ENCODE measurements around the gene PEBP1.
A peak's percentile ranks its signal among the peaks of the same experiment; 100 is the strongest.
"Not testable (repeated sequence)": the region's sequence is repeated elsewhere in the genome, so short reads cannot be mapped to it uniquely, and the experiment has no call there.

The PEBP1 gene

GRCh38 chr12:118127867-118128266, 8.1 kb upstream of the PEBP1 start:
- DNase-seq (ENCODE audit: low read depth), result no peak
- TF ChIP-seq CTCF (IDR thresholded peaks at IDR 0.05; ENCODE audit: control insufficient read depth, extremely low read depth, insufficient read depth), result no peak
- no peak overlapping the region for H3K4me3 ChIP-seq (ENCODE audit: low read depth, low read length)

- not testable (repeated sequence) for DNase-seq (ENCODE audit: low read depth); H3K4me3 ChIP-seq (ENCODE audit: low read depth, low read length)
These were observed 6.5 kb upstream of the PEBP1 start for GRCh38 chr12:118129436-118129835.

GRCh38 chr12:118136559-118137003, 657 bp downstream of the PEBP1 start:
- TF ChIP-seq CTCF (IDR thresholded peaks at IDR 0.05; ENCODE audit: control insufficient read depth, extremely low read depth, insufficient read depth), result no peak
- peak overlapping the region; percentile 93 for H3K4me3 ChIP-seq (ENCODE audit: low read depth, low read length)
- DNase-seq (ENCODE audit: low read depth), result no peak

- TF ChIP-seq CTCF (IDR thresholded peaks at IDR 0.05; ENCODE audit: control insufficient read depth, extremely low read depth, insufficient read depth), result no peak
- no peak for DNase-seq (ENCODE audit: low read depth)
- H3K4me3 ChIP-seq (ENCODE audit: low read depth, low read length), result peak overlapping the region; percentile 93
These were observed 1.3 kb downstream of the PEBP1 start for GRCh38 chr12:118137148-118137678.

- DNase-seq (ENCODE audit: low read depth), result no peak
- no peak overlapping the region for H3K4me3 ChIP-seq (ENCODE audit: low read depth, low read length)
- TF ChIP-seq CTCF (IDR thresholded peaks at IDR 0.05; ENCODE audit: control insufficient read depth, extremely low read depth, insufficient read depth), result no peak
These were observed 4.9 kb downstream of the PEBP1 start for GRCh38 chr12:118140825-118141224.

- no peak for TF ChIP-seq CTCF (IDR thresholded peaks at IDR 0.05; ENCODE audit: control insufficient read depth, extremely low read depth, insufficient read depth)
- no peak for DNase-seq (ENCODE audit: low read depth)
- no peak overlapping the region for H3K4me3 ChIP-seq (ENCODE audit: low read depth, low read length)
These were observed 8.6 kb downstream of the PEBP1 start for GRCh38 chr12:118144499-118144898.

- no peak for DNase-seq (ENCODE audit: low read depth)
- TF ChIP-seq CTCF (IDR thresholded peaks at IDR 0.05; ENCODE audit: control insufficient read depth, extremely low read depth, insufficient read depth), result no peak
- H3K4me3 ChIP-seq (ENCODE audit: low read depth, low read length), result no peak overlapping the region
These were observed 9.3 kb downstream of the PEBP1 start for GRCh38 chr12:118145113-118145797.

All from LNCaP clone FGC (cell line).